Measurements from ENCODE around the gene KCNMA1. TPM values are rescaled to one million over a fixed set of nuclear protein-coding genes. Genes with fewer than 3 reads are reported as not detected.

KCNMA1 gene
- total and polyA plus RNA-seq, 10 of the 15 experiments (the other 5 are each of a cell fraction or from before 2014, with no cell fraction given) = 8.5 to 77.0 (median 21.3) TPM

DNA sequence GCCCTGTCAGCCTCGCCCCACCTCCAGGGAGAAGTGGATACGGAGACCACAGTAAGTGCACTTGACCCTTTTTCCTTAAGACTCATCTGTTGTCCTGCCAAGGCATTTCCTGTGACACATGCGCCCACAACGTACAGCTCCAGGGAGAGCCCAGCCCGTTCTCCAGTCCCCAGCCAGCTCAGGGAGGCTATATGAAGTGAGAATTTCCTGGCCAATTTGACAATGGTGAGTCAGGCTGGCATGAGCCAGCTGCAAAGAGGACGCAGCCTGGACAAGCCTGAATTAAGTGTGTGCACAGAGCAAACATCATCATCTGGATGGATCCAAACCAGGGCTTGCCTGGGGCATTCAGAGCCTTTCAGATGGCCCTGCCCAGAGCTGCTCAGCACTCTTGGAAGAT is 244.8 kb downstream of the KCNMA1 start:
- Histone ChIP-seq H4K20me1 (ENCODE audit: control insufficient read depth, insufficient read depth) (no peaks in the 10 kb centered on the region), H3K4me2 (ENCODE audit: control insufficient read depth, insufficient read depth) (no peak overlapping the region), H3K27me3 (replicated peaks in 1 of 2; ENCODE audit: control insufficient read depth in 2 of 2, insufficient read depth in 2 of 2, low read length in 1 of 2) (no peaks in the 10 kb centered on the region; a peak in 1 of 4 replicates), H3K4me1 (ENCODE audit: control insufficient read depth, insufficient read depth, low read length) (no peaks in the 10 kb centered on the region), H3K27ac (ENCODE audit: control insufficient read depth, insufficient read depth) (no peak overlapping the region), H3K79me2 (ENCODE audit: control insufficient read depth, insufficient read depth, low read length) (no peaks in the 10 kb centered on the region), H3K9ac (ENCODE audit: control insufficient read depth, insufficient read depth, low read length) (no peak overlapping the region), H3K9me3 (replicated peaks; ENCODE audit: control insufficient read depth, insufficient read depth, low read length) (no peaks in the 10 kb centered on the region), H3K4me3 (no peak overlapping the region), H2AFZ (ENCODE audit: control insufficient read depth, low read depth, low read length) (no peak overlapping the region), H3K36me3 (ENCODE audit: control insufficient read depth in 2 of 2, insufficient read depth in 2 of 2, low read length in 1 of 2) (no peaks in the 10 kb centered on the region)
- in situ Hi-C loops (cut with MboI) = loop anchor here (5.0 kb wide), 1 partner anchor 249 kb away; no protein-coding TSS in a partner anchor
- intact Hi-C loops (cut with micrococcal nuclease; ENCODE audit: unreplicated experiment) = loop anchor here (2.0 to 5.0 kb wide), 2 partner anchors 248 to 319 kb away; no protein-coding TSS in a partner anchor
- CTCF ChIA-PET = interaction anchor here (0.6 to 11.2 kb wide), 37 partner anchors 8 to 319 kb away, joined by 3 to 134 read pairs (median 4); partner anchors contain the start of gene KCNMA1
- SMC1A ChIA-PET (ENCODE audit: uncharacterized antibody, unreplicated experiment) = interaction anchor here (0.8 to 11.0 kb wide), 21 partner anchors 11 to 321 kb away, joined by 3 to 170 read pairs (median 3); partner anchors contain the start of gene KCNMA1
- WGBS (ENCODE audit: insufficient coverage, insufficient replicate concordance, low lambda C conversion rate, missing lambda C conversion rate) = 37% methylated on average over 6 of the region's 6 CpGs
- RAD21 ChIA-PET (ENCODE audit: unreplicated experiment) = interaction anchor here (0.5 to 4.1 kb wide), 23 partner anchors 9 to 319 kb away, joined by 3 to 26 read pairs (median 4); no protein-coding TSS in a partner anchor
- no peak for FAIRE-seq
- POLR2A ChIA-PET = no interaction called here
- no peak for ATAC-seq
- no peak for DNase-seq (ENCODE audit: low read depth, low spot score)
- BruUV-seq (replicated peaks) = no TSS peak
- TF ChIP-seq, protein P1, sequence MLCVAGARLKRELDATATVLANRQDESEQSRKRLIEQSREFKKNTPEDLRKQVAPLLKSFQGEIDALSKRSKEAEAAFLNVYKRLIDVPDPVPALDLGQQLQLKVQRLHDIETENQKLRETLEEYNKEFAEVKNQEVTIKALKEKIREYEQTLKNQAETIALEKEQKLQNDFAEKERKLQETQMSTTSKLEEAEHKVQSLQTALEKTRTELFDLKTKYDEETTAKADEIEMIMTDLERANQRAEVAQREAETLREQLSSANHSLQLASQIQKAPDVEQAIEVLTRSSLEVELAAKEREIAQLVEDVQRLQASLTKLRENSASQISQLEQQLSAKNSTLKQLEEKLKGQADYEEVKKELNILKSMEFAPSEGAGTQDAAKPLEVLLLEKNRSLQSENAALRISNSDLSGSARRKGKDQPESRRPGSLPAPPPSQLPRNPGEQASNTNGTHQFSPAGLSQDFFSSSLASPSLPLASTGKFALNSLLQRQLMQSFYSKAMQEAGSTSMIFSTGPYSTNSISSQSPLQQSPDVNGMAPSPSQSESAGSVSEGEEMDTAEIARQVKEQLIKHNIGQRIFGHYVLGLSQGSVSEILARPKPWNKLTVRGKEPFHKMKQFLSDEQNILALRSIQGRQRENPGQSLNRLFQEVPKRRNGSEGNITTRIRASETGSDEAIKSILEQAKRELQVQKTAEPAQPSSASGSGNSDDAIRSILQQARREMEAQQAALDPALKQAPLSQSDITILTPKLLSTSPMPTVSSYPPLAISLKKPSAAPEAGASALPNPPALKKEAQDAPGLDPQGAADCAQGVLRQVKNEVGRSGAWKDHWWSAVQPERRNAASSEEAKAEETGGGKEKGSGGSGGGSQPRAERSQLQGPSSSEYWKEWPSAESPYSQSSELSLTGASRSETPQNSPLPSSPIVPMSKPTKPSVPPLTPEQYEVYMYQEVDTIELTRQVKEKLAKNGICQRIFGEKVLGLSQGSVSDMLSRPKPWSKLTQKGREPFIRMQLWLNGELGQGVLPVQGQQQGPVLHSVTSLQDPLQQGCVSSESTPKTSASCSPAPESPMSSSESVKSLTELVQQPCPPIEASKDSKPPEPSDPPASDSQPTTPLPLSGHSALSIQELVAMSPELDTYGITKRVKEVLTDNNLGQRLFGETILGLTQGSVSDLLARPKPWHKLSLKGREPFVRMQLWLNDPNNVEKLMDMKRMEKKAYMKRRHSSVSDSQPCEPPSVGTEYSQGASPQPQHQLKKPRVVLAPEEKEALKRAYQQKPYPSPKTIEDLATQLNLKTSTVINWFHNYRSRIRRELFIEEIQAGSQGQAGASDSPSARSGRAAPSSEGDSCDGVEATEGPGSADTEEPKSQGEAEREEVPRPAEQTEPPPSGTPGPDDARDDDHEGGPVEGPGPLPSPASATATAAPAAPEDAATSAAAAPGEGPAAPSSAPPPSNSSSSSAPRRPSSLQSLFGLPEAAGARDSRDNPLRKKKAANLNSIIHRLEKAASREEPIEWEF (IDR thresholded peaks at IDR 0.05; ENCODE audit: insufficient replicate concordance, low read depth, low read length) = no peak
- TF ChIP-seq, protein P2, sequence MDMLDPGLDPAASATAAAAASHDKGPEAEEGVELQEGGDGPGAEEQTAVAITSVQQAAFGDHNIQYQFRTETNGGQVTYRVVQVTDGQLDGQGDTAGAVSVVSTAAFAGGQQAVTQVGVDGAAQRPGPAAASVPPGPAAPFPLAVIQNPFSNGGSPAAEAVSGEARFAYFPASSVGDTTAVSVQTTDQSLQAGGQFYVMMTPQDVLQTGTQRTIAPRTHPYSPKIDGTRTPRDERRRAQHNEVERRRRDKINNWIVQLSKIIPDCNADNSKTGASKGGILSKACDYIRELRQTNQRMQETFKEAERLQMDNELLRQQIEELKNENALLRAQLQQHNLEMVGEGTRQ (IDR thresholded peaks at IDR 0.05; ENCODE audit: borderline replicate concordance, low read depth, low read length) = no peak
- TF ChIP-seq CBX5 (IDR thresholded peaks at IDR 0.05; ENCODE audit: low read depth) = no peak
- TF ChIP-seq SMAD5 (IDR thresholded peaks at IDR 0.05; ENCODE audit: low read depth) = no peak
- TF ChIP-seq, protein P3, sequence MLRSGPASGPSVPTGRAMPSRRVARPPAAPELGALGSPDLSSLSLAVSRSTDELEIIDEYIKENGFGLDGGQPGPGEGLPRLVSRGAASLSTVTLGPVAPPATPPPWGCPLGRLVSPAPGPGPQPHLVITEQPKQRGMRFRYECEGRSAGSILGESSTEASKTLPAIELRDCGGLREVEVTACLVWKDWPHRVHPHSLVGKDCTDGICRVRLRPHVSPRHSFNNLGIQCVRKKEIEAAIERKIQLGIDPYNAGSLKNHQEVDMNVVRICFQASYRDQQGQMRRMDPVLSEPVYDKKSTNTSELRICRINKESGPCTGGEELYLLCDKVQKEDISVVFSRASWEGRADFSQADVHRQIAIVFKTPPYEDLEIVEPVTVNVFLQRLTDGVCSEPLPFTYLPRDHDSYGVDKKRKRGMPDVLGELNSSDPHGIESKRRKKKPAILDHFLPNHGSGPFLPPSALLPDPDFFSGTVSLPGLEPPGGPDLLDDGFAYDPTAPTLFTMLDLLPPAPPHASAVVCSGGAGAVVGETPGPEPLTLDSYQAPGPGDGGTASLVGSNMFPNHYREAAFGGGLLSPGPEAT (IDR thresholded peaks at IDR 0.05; ENCODE audit: low read depth) = no peak
- TF ChIP-seq, protein P4, sequence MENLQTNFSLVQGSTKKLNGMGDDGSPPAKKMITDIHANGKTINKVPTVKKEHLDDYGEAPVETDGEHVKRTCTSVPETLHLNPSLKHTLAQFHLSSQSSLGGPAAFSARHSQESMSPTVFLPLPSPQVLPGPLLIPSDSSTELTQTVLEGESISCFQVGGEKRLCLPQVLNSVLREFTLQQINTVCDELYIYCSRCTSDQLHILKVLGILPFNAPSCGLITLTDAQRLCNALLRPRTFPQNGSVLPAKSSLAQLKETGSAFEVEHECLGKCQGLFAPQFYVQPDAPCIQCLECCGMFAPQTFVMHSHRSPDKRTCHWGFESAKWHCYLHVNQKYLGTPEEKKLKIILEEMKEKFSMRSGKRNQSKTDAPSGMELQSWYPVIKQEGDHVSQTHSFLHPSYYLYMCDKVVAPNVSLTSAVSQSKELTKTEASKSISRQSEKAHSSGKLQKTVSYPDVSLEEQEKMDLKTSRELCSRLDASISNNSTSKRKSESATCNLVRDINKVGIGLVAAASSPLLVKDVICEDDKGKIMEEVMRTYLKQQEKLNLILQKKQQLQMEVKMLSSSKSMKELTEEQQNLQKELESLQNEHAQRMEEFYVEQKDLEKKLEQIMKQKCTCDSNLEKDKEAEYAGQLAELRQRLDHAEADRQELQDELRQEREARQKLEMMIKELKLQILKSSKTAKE (IDR thresholded peaks at IDR 0.05; ENCODE audit: low read depth, poor library complexity, severe bottlenecking) = no peak
- TF ChIP-seq FOXK2 (IDR thresholded peaks at IDR 0.05) = no peak
- TF ChIP-seq MYB (IDR thresholded peaks at IDR 0.05; ENCODE audit: borderline replicate concordance, low read depth, low read length) = no peak
- no peak for TF ChIP-seq CEBPB (IDR thresholded peaks at IDR 0.05; ENCODE audit: borderline replicate concordance in 1 of 2, low read depth in 2 of 2, low read length in 2 of 2)
- no peak for TF ChIP-seq MYC (IDR thresholded peaks at IDR 0.05; ENCODE audit: insufficient read depth, insufficient read length, insufficient replicate concordance, low read length, severe bottlenecking)
- no peak for TF ChIP-seq SPI1 (IDR thresholded peaks at IDR 0.05; ENCODE audit: borderline replicate concordance, insufficient read depth, low read depth, low read length)
